GM08714 (cell line): ENCODE results near the gene KCNH3.
"Not testable (repeated sequence)": the region's sequence is repeated elsewhere in the genome, so short reads cannot be mapped to it uniquely, and the experiment has no call there.

Experiments used
- H3K4me3 ChIP-seq: fragments of 200-500 bp; sonication (Bioruptor generic); 2 replicates; pipeline ENCODE4 v1.5.1; 2014; ENCODE audit warnings: mild to moderate bottlenecking, low read length, inconsistent platforms
- ZNF274 ChIP-seq: IDR thresholded peaks from 2 replicates; pipeline ENCODE4 v1.6.1; 2012; ENCODE audit warnings: mild to moderate bottlenecking, low read depth, low read length

KCNH3 gene

DNA sequence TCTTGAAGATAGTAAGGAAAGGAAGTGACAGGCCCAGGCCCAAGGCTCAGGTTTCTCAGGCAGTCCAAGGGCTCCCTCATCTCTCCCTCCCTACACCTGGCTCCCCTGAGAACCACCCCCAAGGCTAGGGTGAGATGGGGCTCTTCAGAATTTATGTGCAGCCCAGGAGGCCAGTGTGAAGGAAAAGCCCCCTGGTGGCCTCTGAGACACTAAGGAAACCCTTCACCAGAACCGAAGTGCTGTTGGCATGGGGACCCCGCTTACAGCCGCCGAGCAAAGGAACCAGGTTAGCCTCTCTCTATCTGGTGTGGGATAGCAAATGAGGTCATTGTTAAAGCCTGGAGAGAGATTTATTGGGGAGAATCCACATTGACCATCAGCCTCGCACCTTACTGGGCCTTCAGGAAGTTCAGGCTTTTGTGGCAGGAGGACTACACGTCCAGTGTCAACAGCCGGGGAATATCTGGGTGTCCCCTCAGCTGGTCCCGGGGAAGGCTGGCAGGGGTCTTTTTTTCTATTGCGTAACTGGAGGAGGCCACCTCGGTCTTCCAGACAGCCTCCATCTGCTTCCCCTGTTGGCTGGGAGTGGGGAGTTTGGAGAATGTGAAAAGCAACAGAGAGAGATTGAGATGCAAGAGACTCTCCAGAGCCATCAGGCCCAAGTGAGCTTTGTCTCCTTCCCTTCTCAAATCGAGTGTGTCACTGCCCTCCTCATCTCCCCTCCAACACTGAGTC lies 48.5 kb downstream of the KCNH3 start:
- no peak overlapping the region for H3K4me3 ChIP-seq
- no peak for TF ChIP-seq ZNF274

DNA sequence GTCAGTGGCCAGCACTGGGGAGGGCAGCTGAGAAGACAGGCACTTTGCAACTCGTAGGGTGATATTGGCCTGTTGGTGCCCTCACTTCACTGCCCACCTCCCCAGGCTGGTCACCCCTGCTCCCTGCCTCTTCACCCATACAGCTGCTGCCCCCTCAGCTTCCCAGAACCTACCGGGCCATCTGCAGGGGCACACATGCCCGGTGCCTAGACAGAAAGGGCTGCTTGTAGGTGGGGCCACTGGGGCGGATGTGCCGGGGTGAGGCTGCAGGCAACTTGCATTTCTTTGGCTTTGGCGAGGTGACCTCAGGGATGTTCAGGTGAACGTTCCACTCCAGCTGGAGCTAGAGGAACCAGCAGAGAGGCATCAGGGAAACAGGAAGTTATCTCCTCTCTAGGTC lies 49.5 kb downstream of the KCNH3 start:
- H3K4me3 ChIP-seq: no peak overlapping the region
- TF ChIP-seq ZNF274: no peak

DNA sequence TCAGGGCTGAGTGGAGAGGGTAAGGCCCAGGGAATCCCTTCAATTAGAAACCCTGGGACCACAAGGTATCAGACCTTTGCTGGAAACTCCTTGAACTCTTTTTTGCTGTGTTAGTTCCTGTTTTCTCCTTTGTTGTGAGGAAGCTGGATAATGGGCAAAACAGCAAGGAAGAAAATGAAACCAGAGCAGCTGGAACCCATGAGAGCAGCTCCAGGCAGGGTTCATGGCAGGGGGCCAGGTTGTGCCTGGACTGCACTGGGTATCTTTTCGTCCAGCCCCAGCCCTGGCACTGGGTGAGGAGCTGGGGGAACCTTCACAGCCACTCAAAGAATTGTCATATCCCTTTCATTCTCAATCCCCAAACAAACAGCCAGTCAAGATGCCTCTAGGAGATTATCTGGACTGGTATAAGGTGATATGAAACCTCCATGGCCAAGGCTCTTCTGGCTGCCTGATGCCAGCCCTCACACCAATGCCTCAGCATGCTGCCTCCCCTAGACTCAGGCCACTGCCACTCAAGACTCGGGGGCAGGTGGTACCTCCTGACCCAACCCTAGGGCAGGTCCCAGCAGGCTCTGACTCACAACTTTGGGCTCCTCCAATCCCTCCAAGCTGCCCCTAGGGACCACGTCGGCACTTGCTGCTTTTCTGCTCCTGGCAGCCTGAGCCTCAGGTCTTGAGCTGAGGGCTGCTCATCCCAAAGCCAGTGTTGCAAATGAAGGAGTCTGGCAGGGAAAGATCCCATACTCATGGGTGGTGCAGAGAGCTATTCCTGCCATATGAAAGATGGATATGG lies 50.1 kb downstream of the KCNH3 start:
- TF ChIP-seq ZNF274: no peak
- H3K4me3 ChIP-seq: no peak overlapping the region

DNA sequence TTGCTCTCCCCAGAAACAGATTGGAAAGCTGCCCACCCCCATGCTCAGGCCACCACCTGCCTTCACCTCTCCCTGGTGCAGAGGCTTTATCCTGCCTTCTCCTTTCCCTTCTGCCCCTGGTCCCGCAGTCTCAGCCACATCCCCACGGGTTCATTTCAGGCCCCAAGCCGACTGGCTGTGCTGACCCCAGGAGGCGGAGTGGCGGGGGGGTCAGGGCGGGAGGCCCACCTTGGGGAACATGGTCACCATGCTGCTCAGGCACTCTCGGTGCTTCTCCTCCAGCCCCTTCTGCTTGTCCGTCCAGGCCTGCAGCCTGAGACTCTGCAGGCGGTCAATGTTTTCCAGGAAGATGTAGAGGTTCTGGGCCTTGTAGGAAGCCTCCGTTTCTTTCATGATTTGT lies 59.7 kb downstream of the KCNH3 start:
- no peak for TF ChIP-seq ZNF274
- H3K4me3 ChIP-seq: no peak overlapping the region

DNA sequence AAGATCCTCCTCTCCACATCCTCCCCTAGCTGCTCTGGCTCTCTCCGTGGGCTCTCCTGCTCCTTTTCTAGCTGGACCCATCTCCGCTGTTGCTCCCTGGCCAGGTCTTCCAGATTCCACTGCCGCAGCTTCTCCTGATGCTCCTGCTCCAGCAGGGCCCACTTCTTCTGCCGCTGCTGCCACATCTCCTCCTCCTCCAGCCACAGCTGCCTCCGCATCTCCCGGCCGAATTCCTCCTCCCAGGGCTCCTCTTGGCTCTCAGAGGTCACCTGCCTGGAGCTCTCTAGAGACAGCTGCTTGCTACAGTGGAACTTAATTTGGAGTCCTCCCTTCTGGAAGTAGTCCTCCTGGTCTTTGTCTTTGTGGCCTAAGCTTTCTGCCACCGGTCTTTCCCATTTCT lies 61.1 kb downstream of the KCNH3 start:
- no peak overlapping the region for H3K4me3 ChIP-seq

DNA sequence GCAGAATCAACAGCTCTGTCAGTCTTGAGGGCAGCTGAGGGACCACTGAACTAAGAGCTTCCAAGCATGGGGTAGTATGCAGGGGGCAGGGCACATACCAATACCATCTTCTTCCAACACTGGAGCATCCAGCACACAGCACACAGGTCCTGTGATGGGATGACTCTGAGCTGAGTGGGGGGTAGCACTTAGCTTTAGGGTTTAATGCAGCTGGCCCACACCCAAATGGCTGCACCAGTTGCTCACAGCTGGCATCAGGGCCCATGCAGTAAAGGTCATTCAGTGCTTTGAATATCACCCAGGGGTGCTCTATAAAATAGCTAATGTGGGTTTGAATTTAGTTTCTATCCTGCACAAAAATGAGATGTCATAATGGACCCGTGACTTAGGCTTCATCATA lies 64.9 kb downstream of the KCNH3 start:
- H3K4me3 ChIP-seq: no peak overlapping the region
- TF ChIP-seq ZNF274: no peak

More for the DNA sequence above, 61.1 kb downstream of the KCNH3 start:
- TF ChIP-seq ZNF274: no peak

DNA sequence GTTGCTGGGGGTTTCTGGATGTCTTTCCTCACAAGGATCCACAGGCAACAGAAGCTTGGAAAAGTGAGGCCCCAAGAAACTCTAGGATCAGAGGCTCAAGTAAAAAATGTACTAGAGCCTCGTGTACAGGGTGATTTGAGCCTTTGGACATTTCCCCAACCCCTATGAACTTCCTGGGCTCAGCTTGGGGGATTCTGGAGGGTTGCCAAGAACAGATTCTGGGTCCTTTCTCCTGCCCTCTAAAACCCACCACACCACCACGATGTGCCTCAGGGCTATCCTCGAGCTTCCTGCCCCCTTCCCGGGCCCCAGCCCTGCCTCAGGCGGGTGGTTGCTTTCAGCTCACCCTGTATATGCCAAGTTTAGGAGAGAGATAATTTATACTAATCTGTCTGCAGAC lies 66.0 kb downstream of the KCNH3 start:
- no peak for TF ChIP-seq ZNF274
- no peak overlapping the region for H3K4me3 ChIP-seq

DNA sequence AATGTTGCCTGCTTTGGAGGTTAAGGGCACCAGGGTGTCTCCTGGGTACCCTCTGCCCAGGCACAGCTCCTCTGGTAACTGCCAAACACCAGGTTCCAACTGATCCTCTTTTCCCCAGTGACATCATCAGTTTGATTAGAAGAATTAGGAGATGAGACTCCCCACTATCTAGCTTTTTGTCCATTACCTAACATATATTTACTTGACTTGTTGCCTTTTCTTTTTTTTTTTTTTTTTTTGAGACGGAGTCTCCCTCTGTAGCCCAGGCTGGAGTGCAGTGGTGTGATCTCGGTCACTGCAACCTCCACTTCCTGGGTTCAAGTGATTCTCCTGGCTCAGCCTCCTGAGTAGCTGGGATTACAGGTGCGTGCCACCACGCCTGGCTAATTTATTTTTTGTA lies 66.7 kb downstream of the KCNH3 start, which contains the start of gene FAM186B:
FAM186B (minus strand) TSS at position 101 of the 400 bp plus-strand sequence. CDS start 162 bp downstream, outside the sequence.
- H3K4me3 ChIP-seq: not testable (repeated sequence)
